ENCODE results near the gene ADGRA3. TPM values are rescaled to one million over a fixed set of nuclear protein-coding genes. Genes with fewer than 3 reads are reported as not detected.

Gene ADGRA3, protein sequence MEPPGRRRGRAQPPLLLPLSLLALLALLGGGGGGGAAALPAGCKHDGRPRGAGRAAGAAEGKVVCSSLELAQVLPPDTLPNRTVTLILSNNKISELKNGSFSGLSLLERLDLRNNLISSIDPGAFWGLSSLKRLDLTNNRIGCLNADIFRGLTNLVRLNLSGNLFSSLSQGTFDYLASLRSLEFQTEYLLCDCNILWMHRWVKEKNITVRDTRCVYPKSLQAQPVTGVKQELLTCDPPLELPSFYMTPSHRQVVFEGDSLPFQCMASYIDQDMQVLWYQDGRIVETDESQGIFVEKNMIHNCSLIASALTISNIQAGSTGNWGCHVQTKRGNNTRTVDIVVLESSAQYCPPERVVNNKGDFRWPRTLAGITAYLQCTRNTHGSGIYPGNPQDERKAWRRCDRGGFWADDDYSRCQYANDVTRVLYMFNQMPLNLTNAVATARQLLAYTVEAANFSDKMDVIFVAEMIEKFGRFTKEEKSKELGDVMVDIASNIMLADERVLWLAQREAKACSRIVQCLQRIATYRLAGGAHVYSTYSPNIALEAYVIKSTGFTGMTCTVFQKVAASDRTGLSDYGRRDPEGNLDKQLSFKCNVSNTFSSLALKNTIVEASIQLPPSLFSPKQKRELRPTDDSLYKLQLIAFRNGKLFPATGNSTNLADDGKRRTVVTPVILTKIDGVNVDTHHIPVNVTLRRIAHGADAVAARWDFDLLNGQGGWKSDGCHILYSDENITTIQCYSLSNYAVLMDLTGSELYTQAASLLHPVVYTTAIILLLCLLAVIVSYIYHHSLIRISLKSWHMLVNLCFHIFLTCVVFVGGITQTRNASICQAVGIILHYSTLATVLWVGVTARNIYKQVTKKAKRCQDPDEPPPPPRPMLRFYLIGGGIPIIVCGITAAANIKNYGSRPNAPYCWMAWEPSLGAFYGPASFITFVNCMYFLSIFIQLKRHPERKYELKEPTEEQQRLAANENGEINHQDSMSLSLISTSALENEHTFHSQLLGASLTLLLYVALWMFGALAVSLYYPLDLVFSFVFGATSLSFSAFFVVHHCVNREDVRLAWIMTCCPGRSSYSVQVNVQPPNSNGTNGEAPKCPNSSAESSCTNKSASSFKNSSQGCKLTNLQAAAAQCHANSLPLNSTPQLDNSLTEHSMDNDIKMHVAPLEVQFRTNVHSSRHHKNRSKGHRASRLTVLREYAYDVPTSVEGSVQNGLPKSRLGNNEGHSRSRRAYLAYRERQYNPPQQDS (N-terminal part only)
- total RNA-seq (10 to 100 TPM; 36.8 to 41.7 TPM), polyA plus RNA-seq (ENCODE audit: insufficient read depth, low read depth, low replicate concordance) (22.9 TPM)
- long read RNA-seq, donor 1, full-length matches to known transcripts: 8 of 8 reads
- long read RNA-seq, donor 1, partial matches to known transcripts: 0 of 8 reads
- long read RNA-seq, donor 1, other reads (novel, unspliced or antisense): 0 of 8 reads
- long read RNA-seq, donor 2, full-length matches to known transcripts: 6 of 6 reads
- long read RNA-seq, donor 2, partial matches to known transcripts: 0 of 6 reads
- long read RNA-seq, donor 2, other reads (novel, unspliced or antisense): 0 of 6 reads

DNA sequence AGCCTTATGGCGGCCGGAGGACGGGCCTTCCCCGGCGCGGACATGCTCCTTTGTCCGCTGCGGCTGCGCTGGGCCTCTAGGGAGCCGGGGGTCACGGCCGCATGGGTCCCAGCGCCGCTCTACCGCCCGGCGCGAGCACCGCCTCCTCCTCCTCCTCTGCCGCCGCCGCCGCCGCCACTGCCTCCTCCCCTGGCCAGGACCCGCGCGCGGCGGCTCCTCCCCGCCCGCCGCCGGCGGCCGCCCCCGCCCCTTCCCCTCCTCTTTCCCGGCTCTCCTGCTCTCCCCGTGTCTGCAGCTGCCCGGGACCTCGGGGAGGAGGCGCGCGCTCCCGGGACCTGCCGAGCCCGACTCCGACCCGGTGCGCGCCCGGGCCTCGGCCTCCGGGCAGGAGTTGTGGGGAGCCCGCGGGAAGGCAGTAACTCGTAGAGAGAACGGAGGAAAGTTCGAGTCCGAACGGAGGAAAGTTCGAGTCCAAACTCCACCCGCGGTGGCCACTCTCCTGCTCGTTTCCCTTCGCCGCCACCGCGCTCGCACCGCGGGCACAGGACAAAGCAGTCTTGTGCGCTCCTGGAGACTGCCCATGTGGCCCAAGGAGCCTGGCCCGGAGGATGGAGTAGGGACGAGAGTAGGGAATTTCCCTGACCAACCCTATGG is at the start of gene ADGRA3:
Gene ADGRA3, minus strand, starts transcription at position 179 of the 654 bp plus-strand sequence. CDS start 282 bp downstream, outside the sequence.
- Histone ChIP-seq H3K4me3 (peak within 1 kb of the TSS; percentile 64 to 72), H3K9me3 (no peaks in the 10 kb centered on the region), H3K36me3 (ENCODE audit: low read depth, missing control alignments) (no peaks in the 10 kb centered on the region), H3K27me3 (no peaks in the 10 kb centered on the region), H3K27ac (peak within 1 kb of the TSS; percentile 76 to 83), H3K4me1 (no peaks in the 10 kb centered on the region)
- peak; percentile 77 for DNase-seq
- no peak for TF ChIP-seq POLR2A (IDR thresholded peaks at IDR 0.05)
- TF ChIP-seq, protein P1, sequence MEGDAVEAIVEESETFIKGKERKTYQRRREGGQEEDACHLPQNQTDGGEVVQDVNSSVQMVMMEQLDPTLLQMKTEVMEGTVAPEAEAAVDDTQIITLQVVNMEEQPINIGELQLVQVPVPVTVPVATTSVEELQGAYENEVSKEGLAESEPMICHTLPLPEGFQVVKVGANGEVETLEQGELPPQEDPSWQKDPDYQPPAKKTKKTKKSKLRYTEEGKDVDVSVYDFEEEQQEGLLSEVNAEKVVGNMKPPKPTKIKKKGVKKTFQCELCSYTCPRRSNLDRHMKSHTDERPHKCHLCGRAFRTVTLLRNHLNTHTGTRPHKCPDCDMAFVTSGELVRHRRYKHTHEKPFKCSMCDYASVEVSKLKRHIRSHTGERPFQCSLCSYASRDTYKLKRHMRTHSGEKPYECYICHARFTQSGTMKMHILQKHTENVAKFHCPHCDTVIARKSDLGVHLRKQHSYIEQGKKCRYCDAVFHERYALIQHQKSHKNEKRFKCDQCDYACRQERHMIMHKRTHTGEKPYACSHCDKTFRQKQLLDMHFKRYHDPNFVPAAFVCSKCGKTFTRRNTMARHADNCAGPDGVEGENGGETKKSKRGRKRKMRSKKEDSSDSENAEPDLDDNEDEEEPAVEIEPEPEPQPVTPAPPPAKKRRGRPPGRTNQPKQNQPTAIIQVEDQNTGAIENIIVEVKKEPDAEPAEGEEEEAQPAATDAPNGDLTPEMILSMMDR (IDR thresholded peaks at IDR 0.05): no peak
- WGBS, 2 donors: 0 to 1% methylated on average over 19 to 68 of the region's 74 CpGs
- intact Hi-C loops (cut with DNase I; ENCODE audit: low total_unique reads): no loop called here

DNA sequence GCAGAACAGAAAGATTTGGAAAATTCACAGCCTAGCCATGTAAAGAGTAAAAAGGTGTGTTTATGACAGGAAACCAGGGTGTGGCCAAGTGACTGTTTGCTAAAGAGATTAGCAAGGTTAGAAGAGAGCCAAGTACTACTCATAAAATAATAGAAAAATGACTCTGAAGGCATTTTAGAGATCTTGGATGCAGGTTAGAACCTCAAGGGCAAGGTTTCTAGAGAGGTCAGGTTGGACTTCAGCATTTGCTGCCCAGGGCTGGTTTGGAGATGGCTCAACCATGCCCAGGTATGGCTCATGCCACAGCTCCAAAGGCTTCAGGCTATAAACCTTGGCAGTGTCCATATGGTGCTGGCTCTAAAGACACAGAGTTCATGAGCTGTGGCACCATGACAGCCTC is 40.6 kb upstream of the ADGRA3 start:
- Histone ChIP-seq H3K9me3 (no peaks in the 10 kb centered on the region), H3K27me3 (no peaks in the 10 kb centered on the region), H3K4me3 (no peak overlapping the region), H3K4me1 (no peaks in the 10 kb centered on the region), H3K27ac (no peak overlapping the region), H3K36me3 (ENCODE audit: low read depth, missing control alignments) (no peaks in the 10 kb centered on the region)
- DNase-seq: no peak
- TF ChIP-seq, protein P1 (IDR thresholded peaks at IDR 0.05): no peak
- TF ChIP-seq POLR2A (IDR thresholded peaks at IDR 0.05): no peak
- intact Hi-C loops (cut with DNase I; ENCODE audit: low total_unique reads): no loop called here

DNA sequence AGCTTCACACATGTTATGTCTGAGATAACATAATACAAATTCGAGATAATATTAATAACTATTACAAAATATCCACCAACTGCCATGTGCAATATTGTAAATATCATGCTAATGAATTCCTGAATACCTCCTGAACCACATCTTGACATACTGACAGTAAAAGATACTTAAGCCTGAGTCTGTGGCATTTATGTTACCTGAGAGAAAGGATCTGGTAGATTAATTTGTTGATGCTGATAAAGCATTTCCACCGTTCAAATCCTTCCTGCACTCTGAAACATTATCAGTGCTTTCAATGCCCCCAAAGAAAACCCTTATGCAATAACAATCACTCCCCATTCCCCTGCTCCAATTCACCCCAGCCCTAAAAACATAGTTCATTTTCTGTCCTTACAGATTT is 38.8 kb upstream of the ADGRA3 start:
- Histone ChIP-seq H3K4me3 (no peak overlapping the region), H3K4me1 (no peaks in the 10 kb centered on the region), H3K27ac (no peak overlapping the region), H3K36me3 (ENCODE audit: low read depth, missing control alignments) (no peaks in the 10 kb centered on the region), H3K27me3 (no peaks in the 10 kb centered on the region), H3K9me3 (no peaks in the 10 kb centered on the region)
- intact Hi-C loops (cut with DNase I; ENCODE audit: low total_unique reads): no loop called here
- no peak for DNase-seq
- no peak for TF ChIP-seq POLR2A (IDR thresholded peaks at IDR 0.05)
- TF ChIP-seq, protein P1 (IDR thresholded peaks at IDR 0.05): no peak
- 68 to 71% methylated on average over 2 of the region's 2 CpGs for WGBS, 2 donors

DNA sequence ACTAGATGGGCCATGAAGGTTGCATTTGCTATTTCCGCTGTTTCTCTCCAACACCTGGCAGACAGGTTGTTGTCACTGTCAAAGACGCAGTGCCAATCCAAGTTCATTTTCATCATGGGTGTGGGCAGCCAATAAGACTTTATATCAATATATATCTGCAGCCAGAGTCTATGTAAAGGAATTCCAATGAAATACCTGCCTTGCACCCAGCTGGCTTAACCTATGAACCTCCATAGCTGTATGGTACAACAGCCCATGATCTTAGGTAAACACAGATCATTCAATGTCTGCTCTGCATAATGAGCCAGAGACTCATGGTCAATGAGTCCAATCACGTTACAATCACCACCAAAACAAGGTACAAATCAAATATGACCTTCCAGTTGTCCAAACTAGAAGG is 37.7 kb upstream of the ADGRA3 start:
- intact Hi-C loops (cut with DNase I; ENCODE audit: low total_unique reads): no loop called here
- 88 to 96% methylated on average over 3 of the region's 3 CpGs for WGBS, 2 donors
- no peak overlapping the region for H3K4me3 ChIP-seq

More for the DNA sequence above, 37.7 kb upstream of the ADGRA3 start:
- no peak for DNase-seq
- TF ChIP-seq, protein P1 (IDR thresholded peaks at IDR 0.05): no peak
- no peak for TF ChIP-seq POLR2A (IDR thresholded peaks at IDR 0.05)
- H3K27me3 ChIP-seq: no peaks in the 10 kb centered on the region
- no peak overlapping the region for H3K27ac ChIP-seq
- no peaks in the 10 kb centered on the region for H3K4me1 ChIP-seq
- no peaks in the 10 kb centered on the region for H3K9me3 ChIP-seq
- no peaks in the 10 kb centered on the region for H3K36me3 ChIP-seq (ENCODE audit: low read depth, missing control alignments)
